OCI-LY7 (cell line): Measurements from ENCODE around the gene PRKG1.

Experiments used
- EZH2phosphoT487 ChIP-seq: fragments of 200-600 bp; sonication (generic); IDR thresholded peaks from 2 replicates; pipeline ENCODE4 v1.6.1; 2018; ENCODE audit warnings: low read depth, borderline replicate concordance, mild to moderate bottlenecking, mixed run types, antibody characterized with exemption, low read length, moderate library complexity, mixed read lengths
- TF ChIP-seq, protein P1 (sequence below): fragments of 200-600 bp; sonication (generic); conservative IDR thresholded peaks from 2 replicates; pipeline ENCODE4 v1.5.1; 2014; ENCODE audit warnings: mild to moderate bottlenecking, antibody characterized with exemption, low read length, moderate library complexity, mixed read lengths

DNA sequence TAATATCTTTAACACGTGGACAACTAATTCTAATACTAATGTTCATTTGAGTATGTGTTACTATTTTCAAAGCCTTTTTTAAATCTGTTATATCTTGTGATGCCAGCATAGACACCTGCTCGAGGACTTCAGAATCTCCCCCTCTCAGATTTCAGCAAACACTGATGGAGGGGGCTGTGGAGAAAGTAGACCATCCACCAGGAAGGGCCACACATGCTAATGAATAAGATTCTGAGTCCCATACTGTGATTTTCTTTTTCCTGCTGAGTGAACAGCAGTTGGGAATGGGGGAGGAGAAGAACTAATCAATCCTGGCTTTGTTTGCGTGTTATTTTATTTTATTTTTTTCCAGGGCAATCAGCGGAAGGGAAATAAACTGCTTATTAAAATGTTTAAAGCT, 783.0 kb downstream of the PRKG1 start:
- TF ChIP-seq, protein P1, sequence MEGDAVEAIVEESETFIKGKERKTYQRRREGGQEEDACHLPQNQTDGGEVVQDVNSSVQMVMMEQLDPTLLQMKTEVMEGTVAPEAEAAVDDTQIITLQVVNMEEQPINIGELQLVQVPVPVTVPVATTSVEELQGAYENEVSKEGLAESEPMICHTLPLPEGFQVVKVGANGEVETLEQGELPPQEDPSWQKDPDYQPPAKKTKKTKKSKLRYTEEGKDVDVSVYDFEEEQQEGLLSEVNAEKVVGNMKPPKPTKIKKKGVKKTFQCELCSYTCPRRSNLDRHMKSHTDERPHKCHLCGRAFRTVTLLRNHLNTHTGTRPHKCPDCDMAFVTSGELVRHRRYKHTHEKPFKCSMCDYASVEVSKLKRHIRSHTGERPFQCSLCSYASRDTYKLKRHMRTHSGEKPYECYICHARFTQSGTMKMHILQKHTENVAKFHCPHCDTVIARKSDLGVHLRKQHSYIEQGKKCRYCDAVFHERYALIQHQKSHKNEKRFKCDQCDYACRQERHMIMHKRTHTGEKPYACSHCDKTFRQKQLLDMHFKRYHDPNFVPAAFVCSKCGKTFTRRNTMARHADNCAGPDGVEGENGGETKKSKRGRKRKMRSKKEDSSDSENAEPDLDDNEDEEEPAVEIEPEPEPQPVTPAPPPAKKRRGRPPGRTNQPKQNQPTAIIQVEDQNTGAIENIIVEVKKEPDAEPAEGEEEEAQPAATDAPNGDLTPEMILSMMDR = no peak
- TF ChIP-seq EZH2phosphoT487 = no peak
